ENCODE data around the gene NDUFAF2. TPM values are rescaled to one million over a fixed set of nuclear protein-coding genes. Genes with fewer than 3 reads are reported as not detected.

The NDUFAF2 gene
- total and polyA plus RNA-seq, 2 of the 13 experiments (the other 11 are each of a cell fraction or from before 2014, with no cell fraction given) = 34.0 to 78.4 TPM

DNA sequence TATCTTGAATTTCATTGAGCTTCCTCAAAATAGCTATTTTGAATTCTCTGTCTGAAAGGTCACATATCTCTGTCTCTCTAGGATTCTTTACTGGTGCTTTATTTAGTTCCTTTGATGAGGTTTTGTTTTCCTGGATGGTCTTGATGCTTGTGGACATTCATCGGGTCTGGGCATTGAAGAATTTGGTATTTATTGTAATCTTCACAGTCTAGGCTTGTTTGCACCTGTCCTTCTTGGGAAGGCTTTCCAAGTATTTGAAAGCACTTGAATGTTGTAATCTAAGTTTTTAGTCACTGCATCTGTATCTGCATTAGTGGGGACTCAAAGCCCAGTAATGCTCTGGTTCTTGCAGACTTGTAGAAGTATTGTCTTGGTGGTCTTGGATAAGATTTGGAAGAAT is 169.4 kb downstream of the NDUFAF2 start:
- Histone ChIP-seq H3K79me2 (ENCODE audit: insufficient read depth, low read length) (no peaks in the 10 kb centered on the region), H3K4me3 (replicated peaks in 1 of 3; ENCODE audit: insufficient read depth in 1 of 3, low read depth in 2 of 3, low read length in 3 of 3) (no peak overlapping the region), H3K36me3 (replicated peaks in 1 of 2; ENCODE audit: control insufficient read depth in 1 of 2, insufficient read depth in 2 of 2, low read length in 2 of 2) (no peaks in the 10 kb centered on the region), H4K20me1 (ENCODE audit: insufficient read depth, low read length) (no peaks in the 10 kb centered on the region), H3K9ac (ENCODE audit: insufficient read depth, low read depth, low read length) (no peak overlapping the region), H3K4me1 (ENCODE audit: insufficient read depth, low read length) (no peaks in the 10 kb centered on the region), H2AFZ (ENCODE audit: low read length) (no peak overlapping the region), H3K27ac (ENCODE audit: extremely low read length, insufficient read depth, low read length) (no peak overlapping the region), H3K9me3 (ENCODE audit: low read length) (no peaks in the 10 kb centered on the region), H3K4me2 (ENCODE audit: low read depth, low read length) (no peak overlapping the region), H3K27me3 (ENCODE audit: control insufficient read depth in 1 of 2, insufficient read depth in 2 of 2, low read length in 2 of 2) (no peaks in the 10 kb centered on the region)
- CTCF ChIA-PET (ENCODE audit: low intra/inter-chr PET ratio, low total read pairs) = no interaction called here
- DNase-seq (ENCODE audit: low spot score) = no peak
- WGBS (ENCODE audit: low lambda C conversion rate) = 100% methylated on average over 1 of the region's 1 CpG
- no peak for ATAC-seq
- BruUV-seq (replicated peaks) = no TSS peak
- intact Hi-C loops (cut with micrococcal nuclease; ENCODE audit: unreplicated experiment) (no loop called here), in situ Hi-C loops (cut with HindIII; ENCODE audit: extremely low pct_ligation_motif_present, low pct_unique_long_range_greater_than_20kb) (no loop called here)
- FAIRE-seq = no peak
- POLR2A ChIA-PET = no interaction called here
- no peak for TF ChIP-seq CSRNP1 (CRISPR knock-in tag; IDR thresholded peaks at IDR 0.05)
- no peak for TF ChIP-seq ZNF232 (CRISPR knock-in tag; IDR thresholded peaks at IDR 0.05; ENCODE audit: borderline replicate concordance)
- no peak for TF ChIP-seq RARG (CRISPR knock-in tag; IDR thresholded peaks at IDR 0.05; ENCODE audit: low read depth)
- no peak for TF ChIP-seq ZFAT (CRISPR knock-in tag; conservative IDR thresholded peaks at IDR 0.05)
- no peak for TF ChIP-seq SMYD3 (CRISPR knock-in tag; IDR thresholded peaks at IDR 0.05)
- no peak for TF ChIP-seq ZNF772 (CRISPR knock-in tag; IDR thresholded peaks at IDR 0.05)
- no peak for TF ChIP-seq CHD4 (IDR thresholded peaks at IDR 0.05; ENCODE audit: borderline replicate concordance, low read length)
- no peak for TF ChIP-seq FOXA3 (CRISPR knock-in tag; IDR thresholded peaks at IDR 0.05)
- no peak for TF ChIP-seq NFAT5 (CRISPR knock-in tag; IDR thresholded peaks at IDR 0.05)
- no peak for TF ChIP-seq SALL1 (CRISPR knock-in tag; IDR thresholded peaks at IDR 0.05)
- no peak for TF ChIP-seq ZNF580 (CRISPR knock-in tag; IDR thresholded peaks at IDR 0.05; ENCODE audit: borderline replicate concordance, low read depth)
- no peak for TF ChIP-seq ZNF343 (CRISPR knock-in tag; IDR thresholded peaks at IDR 0.05)
